ENCODE measurements around the gene AHI1. TPM values are rescaled to one million over a fixed set of nuclear protein-coding genes. Genes with fewer than 3 reads are reported as not detected.

Gene AHI1
- total RNA-seq, 1 donor from 2014 or later: 23.2 TPM

GRCh38 chr6:135260612-135261011 is 236.9 kb downstream of the AHI1 start:
- H3K27me3 Mint-ChIP-seq: peaks cover 4% of the 10 kb centered on the region
- no peaks in the 10 kb centered on the region for H3K4me1 Mint-ChIP-seq (ENCODE audit: unreplicated experiment)
- DNase-seq (ENCODE audit: extremely low spot score, unreplicated experiment): no peak
- H3K36me3 Mint-ChIP-seq: no peaks in the 10 kb centered on the region
- no peaks in the 10 kb centered on the region for H3K9me3 Mint-ChIP-seq
- H3K27ac Mint-ChIP-seq: no peak overlapping the region
- H3K4me3 Mint-ChIP-seq: no peak overlapping the region
- TF ChIP-seq, protein P1, sequence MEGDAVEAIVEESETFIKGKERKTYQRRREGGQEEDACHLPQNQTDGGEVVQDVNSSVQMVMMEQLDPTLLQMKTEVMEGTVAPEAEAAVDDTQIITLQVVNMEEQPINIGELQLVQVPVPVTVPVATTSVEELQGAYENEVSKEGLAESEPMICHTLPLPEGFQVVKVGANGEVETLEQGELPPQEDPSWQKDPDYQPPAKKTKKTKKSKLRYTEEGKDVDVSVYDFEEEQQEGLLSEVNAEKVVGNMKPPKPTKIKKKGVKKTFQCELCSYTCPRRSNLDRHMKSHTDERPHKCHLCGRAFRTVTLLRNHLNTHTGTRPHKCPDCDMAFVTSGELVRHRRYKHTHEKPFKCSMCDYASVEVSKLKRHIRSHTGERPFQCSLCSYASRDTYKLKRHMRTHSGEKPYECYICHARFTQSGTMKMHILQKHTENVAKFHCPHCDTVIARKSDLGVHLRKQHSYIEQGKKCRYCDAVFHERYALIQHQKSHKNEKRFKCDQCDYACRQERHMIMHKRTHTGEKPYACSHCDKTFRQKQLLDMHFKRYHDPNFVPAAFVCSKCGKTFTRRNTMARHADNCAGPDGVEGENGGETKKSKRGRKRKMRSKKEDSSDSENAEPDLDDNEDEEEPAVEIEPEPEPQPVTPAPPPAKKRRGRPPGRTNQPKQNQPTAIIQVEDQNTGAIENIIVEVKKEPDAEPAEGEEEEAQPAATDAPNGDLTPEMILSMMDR (conservative IDR thresholded peaks at IDR 0.05): no peak

- DNase-seq (ENCODE audit: extremely low spot score, unreplicated experiment): no peak
- no peaks in the 10 kb centered on the region for H3K4me1 Mint-ChIP-seq (ENCODE audit: unreplicated experiment)
- no peaks in the 10 kb centered on the region for H3K9me3 Mint-ChIP-seq
- TF ChIP-seq, protein P1 (conservative IDR thresholded peaks at IDR 0.05): no peak
- H3K27me3 Mint-ChIP-seq: peaks cover 6% of the 10 kb centered on the region
- no peak overlapping the region for H3K4me3 Mint-ChIP-seq
- H3K36me3 Mint-ChIP-seq: no peaks in the 10 kb centered on the region
- no peak overlapping the region for H3K27ac Mint-ChIP-seq
Measured at GRCh38 chr6:135258970-135259369, 238.6 kb downstream of the AHI1 start.

DNA sequence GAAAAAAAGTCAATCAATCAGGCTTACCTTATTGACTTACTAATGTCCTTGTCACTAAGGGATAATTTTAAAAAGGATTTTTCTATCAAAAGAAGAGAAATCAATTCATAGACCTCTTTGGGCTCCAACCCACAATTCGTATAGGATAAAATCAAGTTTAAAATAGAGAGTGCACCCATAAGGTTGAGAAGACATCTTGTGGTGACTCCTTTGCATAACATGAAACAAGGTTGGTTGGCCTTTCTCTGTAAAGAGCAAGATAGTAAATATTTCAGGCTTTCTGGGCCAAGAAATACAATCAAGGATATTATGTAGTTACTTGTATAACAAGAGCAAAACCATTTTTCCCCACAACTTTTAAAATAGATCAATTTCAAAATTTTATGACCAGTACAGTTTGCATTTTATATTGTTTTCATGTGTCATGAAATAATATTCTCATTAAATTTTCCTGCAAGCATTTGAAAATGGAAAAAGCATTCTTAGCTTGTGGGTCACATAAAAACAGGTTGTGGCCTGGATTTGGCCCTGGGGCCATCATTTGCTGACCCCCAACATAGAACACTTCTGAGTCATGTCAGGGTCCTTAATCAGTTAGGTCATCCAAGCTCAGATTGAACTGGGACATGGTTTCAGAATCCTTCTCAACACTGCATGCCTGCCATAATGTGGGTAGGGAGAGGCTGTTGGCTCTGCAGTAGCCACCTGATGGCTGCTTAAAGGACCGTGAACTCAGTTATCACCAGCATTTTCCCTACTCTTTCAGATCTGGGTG is 239.7 kb downstream of the AHI1 start:
- no peaks in the 10 kb centered on the region for H3K36me3 Mint-ChIP-seq
- DNase-seq (ENCODE audit: extremely low spot score, unreplicated experiment): no peak
- H3K9me3 Mint-ChIP-seq: no peaks in the 10 kb centered on the region
- no peak overlapping the region for H3K27ac Mint-ChIP-seq
- H3K4me1 Mint-ChIP-seq (ENCODE audit: unreplicated experiment): no peaks in the 10 kb centered on the region
- H3K27me3 Mint-ChIP-seq: peaks cover 6% of the 10 kb centered on the region
- TF ChIP-seq, protein P1 (conservative IDR thresholded peaks at IDR 0.05): no peak
- no peak overlapping the region for H3K4me3 Mint-ChIP-seq

GRCh38 chr6:135256866-135257265 is 240.7 kb downstream of the AHI1 start:
- H3K36me3 Mint-ChIP-seq: no peaks in the 10 kb centered on the region
- H3K4me1 Mint-ChIP-seq (ENCODE audit: unreplicated experiment): no peaks in the 10 kb centered on the region
- no peaks in the 10 kb centered on the region for H3K9me3 Mint-ChIP-seq
- DNase-seq (ENCODE audit: extremely low spot score, unreplicated experiment): no peak
- TF ChIP-seq, protein P1 (conservative IDR thresholded peaks at IDR 0.05): no peak
- H3K27ac Mint-ChIP-seq: no peak overlapping the region
- H3K4me3 Mint-ChIP-seq: no peak overlapping the region
- peaks cover 6% of the 10 kb centered on the region for H3K27me3 Mint-ChIP-seq

DNA sequence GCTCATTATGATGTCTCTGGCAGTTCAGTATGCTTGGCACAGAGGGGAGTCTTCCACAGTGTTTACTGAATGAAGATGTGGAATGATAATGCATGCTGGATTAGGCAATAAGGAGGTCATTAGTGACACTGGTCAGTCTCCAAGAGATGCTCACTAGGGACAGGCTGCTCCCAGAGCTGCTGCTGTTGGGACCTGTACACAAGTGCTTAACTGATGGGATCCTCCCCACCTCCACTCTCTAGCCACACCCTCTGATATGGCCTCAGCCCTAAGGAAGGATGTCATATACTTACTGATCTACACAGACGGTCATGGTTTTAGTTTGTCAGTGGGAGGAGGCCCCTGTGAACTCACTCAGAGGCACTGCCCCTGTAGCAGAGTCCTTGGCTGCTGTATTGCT is 243.1 kb downstream of the AHI1 start:
- Mint-ChIP-seq H3K27ac (no peak overlapping the region), H3K36me3 (no peaks in the 10 kb centered on the region), H3K27me3 (peaks cover 6% of the 10 kb centered on the region), H3K4me3 (no peak overlapping the region), H3K4me1 (ENCODE audit: unreplicated experiment) (no peaks in the 10 kb centered on the region), H3K9me3 (no peaks in the 10 kb centered on the region)
- TF ChIP-seq, protein P1 (conservative IDR thresholded peaks at IDR 0.05): no peak
- DNase-seq (ENCODE audit: extremely low spot score, unreplicated experiment): no peak
